H1 (cell line): ENCODE data around the gene RBMS1.

Experiments used
- ASH2L ChIP-seq: fragments of 200-600, 300-600 bp; sonication (generic); IDR thresholded peaks from one replicate; pipeline ENCODE4 v1.7.1; 2017; ENCODE audit warnings: low read length
- CTBP2 ChIP-seq: IDR thresholded peaks from 2 replicates; pipeline ENCODE4 v1.7.0; 2011; ENCODE audit warnings: borderline replicate concordance, mild to moderate bottlenecking, moderate library complexity, mixed read lengths, low read length; ENCODE audit not compliant: insufficient read depth, insufficient read length
- POLR2A ChIP-seq, 2 experiments: IDR thresholded peaks; 1 replicate in 1 of 2; 2 replicates in 1 of 2; pipeline ENCODE4 v1.6.1; 2011; ENCODE audit warnings: low read depth in 2 of 2, low read length in 2 of 2, mild to moderate bottlenecking in 2 of 2; ENCODE audit errors: control extremely low read depth in 1 of 2
- SRF ChIP-seq: IDR thresholded peaks from 2 replicates; pipeline ENCODE4 v1.6.1; 2011; ENCODE audit warnings: mild to moderate bottlenecking, low read depth, low read length, moderate library complexity
- YY1 ChIP-seq: IDR thresholded peaks from 2 replicates; pipeline ENCODE4 v1.6.1; 2011; ENCODE audit warnings: low read depth, mild to moderate bottlenecking, low read length
- TF ChIP-seq, protein P1 (sequence below), 3 experiments: IDR thresholded peaks; 1 replicate in 2 of 3; 2 replicates in 1 of 3; pipeline versions ENCODE4 v1.5.1 to v1.6.1; 2011; ENCODE audit warnings: low read length in 3 of 3, mild to moderate bottlenecking in 3 of 3, inconsistent platforms in 2 of 3, low read depth in 1 of 3, moderate library complexity in 1 of 3; ENCODE audit not compliant: insufficient read depth in 1 of 3; ENCODE audit errors: control extremely low read depth in 1 of 3
- TF ChIP-seq, protein P2 (sequence below): IDR thresholded peaks from 2 replicates; pipeline ENCODE4 v1.6.1; 2011; ENCODE audit warnings: low read length, improper control_type of control experiment

DNA sequence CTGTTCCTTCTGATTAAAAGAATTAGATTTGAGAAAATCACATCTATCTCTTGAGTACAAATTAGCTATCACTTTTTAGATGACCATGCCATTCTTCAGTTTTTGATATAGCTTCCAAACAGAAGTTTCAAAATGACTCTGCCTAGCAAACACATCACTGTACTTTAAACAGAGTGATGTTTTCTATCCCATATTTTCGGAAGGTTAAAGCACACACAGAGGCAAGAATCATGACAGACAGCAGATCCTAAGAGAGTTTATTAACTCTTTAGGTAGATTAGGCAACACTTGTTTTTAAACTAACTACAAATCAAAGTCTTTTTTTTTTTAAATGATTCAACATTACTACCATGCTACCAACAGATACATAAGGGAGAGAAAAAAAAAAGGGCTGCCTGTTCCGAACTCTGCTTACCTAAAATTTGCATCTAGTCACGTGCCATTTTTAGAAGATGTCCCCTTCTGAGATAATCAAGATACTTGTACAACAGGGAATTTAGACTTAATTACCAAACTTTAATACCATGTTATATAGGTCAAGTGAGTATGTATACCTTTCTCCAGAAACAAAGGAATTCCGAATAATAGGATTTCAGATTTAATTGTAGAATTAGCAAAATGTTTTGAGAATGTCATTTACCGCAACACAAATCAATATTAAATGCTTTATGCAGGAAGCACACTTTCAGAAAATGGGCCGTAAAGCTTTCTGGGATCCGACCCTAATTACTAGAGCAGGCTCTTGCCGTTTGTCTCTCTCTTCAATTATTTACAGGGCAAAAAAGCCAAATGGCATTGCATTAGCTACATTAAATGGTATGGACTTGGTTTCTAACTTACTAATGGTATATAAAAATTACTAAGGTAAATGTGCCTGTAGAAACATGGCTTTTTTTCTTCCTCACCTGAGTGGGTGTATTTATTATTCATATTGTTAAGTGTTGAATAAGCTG is 2.6 kb downstream of the RBMS1 start:
- no peak for TF ChIP-seq POLR2A (IDR thresholded peaks at IDR 0.05; ENCODE audit: control extremely low read depth in 1 of 2, low read depth in 2 of 2, low read length in 2 of 2)
- TF ChIP-seq YY1, result no peak
- TF ChIP-seq, protein P1, sequence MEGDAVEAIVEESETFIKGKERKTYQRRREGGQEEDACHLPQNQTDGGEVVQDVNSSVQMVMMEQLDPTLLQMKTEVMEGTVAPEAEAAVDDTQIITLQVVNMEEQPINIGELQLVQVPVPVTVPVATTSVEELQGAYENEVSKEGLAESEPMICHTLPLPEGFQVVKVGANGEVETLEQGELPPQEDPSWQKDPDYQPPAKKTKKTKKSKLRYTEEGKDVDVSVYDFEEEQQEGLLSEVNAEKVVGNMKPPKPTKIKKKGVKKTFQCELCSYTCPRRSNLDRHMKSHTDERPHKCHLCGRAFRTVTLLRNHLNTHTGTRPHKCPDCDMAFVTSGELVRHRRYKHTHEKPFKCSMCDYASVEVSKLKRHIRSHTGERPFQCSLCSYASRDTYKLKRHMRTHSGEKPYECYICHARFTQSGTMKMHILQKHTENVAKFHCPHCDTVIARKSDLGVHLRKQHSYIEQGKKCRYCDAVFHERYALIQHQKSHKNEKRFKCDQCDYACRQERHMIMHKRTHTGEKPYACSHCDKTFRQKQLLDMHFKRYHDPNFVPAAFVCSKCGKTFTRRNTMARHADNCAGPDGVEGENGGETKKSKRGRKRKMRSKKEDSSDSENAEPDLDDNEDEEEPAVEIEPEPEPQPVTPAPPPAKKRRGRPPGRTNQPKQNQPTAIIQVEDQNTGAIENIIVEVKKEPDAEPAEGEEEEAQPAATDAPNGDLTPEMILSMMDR (IDR thresholded peaks at IDR 0.05; ENCODE audit: control extremely low read depth in 1 of 3, insufficient read depth in 1 of 3, low read depth in 1 of 3, low read length in 3 of 3), result no peak
- TF ChIP-seq SRF, result no peak
- TF ChIP-seq, protein P2, sequence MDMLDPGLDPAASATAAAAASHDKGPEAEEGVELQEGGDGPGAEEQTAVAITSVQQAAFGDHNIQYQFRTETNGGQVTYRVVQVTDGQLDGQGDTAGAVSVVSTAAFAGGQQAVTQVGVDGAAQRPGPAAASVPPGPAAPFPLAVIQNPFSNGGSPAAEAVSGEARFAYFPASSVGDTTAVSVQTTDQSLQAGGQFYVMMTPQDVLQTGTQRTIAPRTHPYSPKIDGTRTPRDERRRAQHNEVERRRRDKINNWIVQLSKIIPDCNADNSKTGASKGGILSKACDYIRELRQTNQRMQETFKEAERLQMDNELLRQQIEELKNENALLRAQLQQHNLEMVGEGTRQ, result no peak
- no peak for TF ChIP-seq CTBP2
- TF ChIP-seq ASH2L, result no peak
